Thoracic aorta (tissue), 2 donors: ENCODE results near the gene FNIP2. TPM values are rescaled to one million over a fixed set of nuclear protein-coding genes. Genes with fewer than 3 reads are reported as not detected.
"Not testable (repeated sequence)": the region's sequence is repeated elsewhere in the genome, so short reads cannot be mapped to it uniquely, and the experiment has no call there.

Experiments used
- ATAC-seq: fragments of 150-250 bp; one replicate; pipeline ENCODE4 v1.8.0; 2017; ENCODE audit warnings: low read depth; ENCODE audit not compliant: insufficient number of reproducible peaks, low FRiP score
- DNase-seq: peaks from one replicate; pipeline ENCODE4 v3.0.0-alpha.2; 2020; ENCODE audit warnings: low spot score
- H3K27ac ChIP-seq, 2 donors: fragments of 200-600 bp; sonication (generic); 1 replicate in 1 of 2; 2 replicates in 1 of 2; pipeline ENCODE4 v1.5.1; 2016; ENCODE audit warnings: mild to moderate bottlenecking in 2 of 2, moderate library complexity in 2 of 2
- H3K27me3 ChIP-seq: fragments of 200-600 bp; sonication (generic); replicated peaks from 2 replicates; pipeline ENCODE4 v1.6.0; 2016; ENCODE audit warnings: mild to moderate bottlenecking; ENCODE audit not compliant: insufficient read depth
- H3K36me3 ChIP-seq: fragments of 200-600 bp; sonication (generic); one replicate; pipeline ENCODE4 v1.5.1; 2016
- H3K4me1 ChIP-seq, 2 donors: fragments of 200-600 bp; sonication (generic); 1 replicate in 1 of 2; 2 replicates in 1 of 2; pipeline versions ENCODE4 v1.5.1 to v1.6.0; 2016; ENCODE audit warnings: low read depth in 2 of 2, mild to moderate bottlenecking in 1 of 2; ENCODE audit not compliant: control insufficient read depth in 1 of 2
- H3K4me3 ChIP-seq: fragments of 200-600 bp; sonication (generic); 2 replicates; pipeline ENCODE4 v1.5.1; 2016; ENCODE audit warnings: mild to moderate bottlenecking
- H3K9me3 ChIP-seq: fragments of 200-600 bp; sonication (generic); 2 replicates; pipeline ENCODE4 v1.5.1; 2016
- CTCF ChIP-seq: fragments of 200-600 bp; sonication (generic); IDR thresholded peaks from one replicate; pipeline ENCODE4 v1.5.1; 2019; ENCODE audit warnings: antibody characterized with exemption
- total RNA-seq, 2 donors: library from RNA; depleted of rRNA; stranded (reverse); fragments of >200 nt; gene quantifications; one replicate each; pipeline versions ENCODE4 v1.1.0 to v1.2.3, GENCODE V29; 2016

Gene FNIP2
- total RNA-seq, 2 donors from 2014 or later: 47.9 to 121 TPM

GRCh38 chr4:158801677-158802076, 32.9 kb downstream of the FNIP2 start:
- no peaks in the 10 kb centered on the region for H3K36me3 ChIP-seq
- H3K27ac ChIP-seq: no peak overlapping the region
- no peak for DNase-seq
- no peaks in the 10 kb centered on the region for H3K9me3 ChIP-seq
- ATAC-seq: no peak
- no peak overlapping the region for H3K4me3 ChIP-seq
- H3K27me3 ChIP-seq: no peaks in the 10 kb centered on the region
- H3K4me1 ChIP-seq: peaks cover 0 to 55% of the 10 kb centered on the region in 2 donors
- no peak for TF ChIP-seq CTCF

GRCh38 chr4:158802914-158803313, 34.1 kb downstream of the FNIP2 start:
- DNase-seq: no peak

GRCh38 chr4:158805635-158806471, 37.0 kb downstream of the FNIP2 start:
- no peak overlapping the region for H3K4me3 ChIP-seq
- H3K27ac ChIP-seq: no peak overlapping the region
- H3K4me1 ChIP-seq: peaks cover 16 to 52% of the 10 kb centered on the region in 2 donors

More at GRCh38 chr4:158802914-158803313, 34.1 kb downstream of the FNIP2 start:
- Histone ChIP-seq H3K9me3 (no peaks in the 10 kb centered on the region), H3K4me1 (peaks cover 0 to 51% of the 10 kb centered on the region in 2 donors), H3K36me3 (no peaks in the 10 kb centered on the region), H3K27ac (no peak overlapping the region), H3K27me3 (no peaks in the 10 kb centered on the region), H3K4me3 (no peak overlapping the region)
- no peak for ATAC-seq
- TF ChIP-seq CTCF: no peak

GRCh38 chr4:158807691-158808090, 38.9 kb downstream of the FNIP2 start:
- ATAC-seq (no peak), DNase-seq (no peak)
- no peaks in the 10 kb centered on the region for H3K27me3 ChIP-seq
- peaks cover 24 to 70% of the 10 kb centered on the region in 2 donors for H3K4me1 ChIP-seq
- no peaks in the 10 kb centered on the region for H3K36me3 ChIP-seq
- peak overlapping the region in 1 of 2 donors; percentile 8 for H3K27ac ChIP-seq
- H3K9me3 ChIP-seq: no peaks in the 10 kb centered on the region
- no peak for TF ChIP-seq CTCF
- H3K4me3 ChIP-seq: peak overlapping the region; percentile 28

More at GRCh38 chr4:158805635-158806471, 37.0 kb downstream of the FNIP2 start:
- no peak for TF ChIP-seq CTCF
- ATAC-seq (no peak), DNase-seq (no peak)
- H3K36me3 ChIP-seq: no peaks in the 10 kb centered on the region
- H3K27me3 ChIP-seq: no peaks in the 10 kb centered on the region
- no peaks in the 10 kb centered on the region for H3K9me3 ChIP-seq

GRCh38 chr4:158808399-158808798, 39.6 kb downstream of the FNIP2 start:
- no peaks in the 10 kb centered on the region for H3K27me3 ChIP-seq
- peaks cover 24 to 72% of the 10 kb centered on the region in 2 donors for H3K4me1 ChIP-seq
- no peak overlapping the region for H3K4me3 ChIP-seq
- no peaks in the 10 kb centered on the region for H3K36me3 ChIP-seq
- H3K27ac ChIP-seq: peak overlapping the region; percentile 24 to 85
- no peaks in the 10 kb centered on the region for H3K9me3 ChIP-seq
- DNase-seq: no peak
- ATAC-seq: no peak
- TF ChIP-seq CTCF: no peak

- DNase-seq, ATAC-seq, H3K9me3 ChIP-seq, H3K27me3 ChIP-seq, H3K36me3 ChIP-seq: not testable (repeated sequence)
- Histone ChIP-seq H3K4me3 (peak overlapping the region; percentile 39), H3K27ac (peak overlapping the region; percentile 85 to 89), H3K4me1 (peaks cover 27 to 73% of the 10 kb centered on the region in 2 donors)
These were observed 40.4 kb downstream of the FNIP2 start for GRCh38 chr4:158809208-158809607.
